Panc1 (cell line): ENCODE measurements around the gene LBHD1. TPM values are rescaled to one million over a fixed set of nuclear protein-coding genes. Genes with fewer than 3 reads are reported as not detected.

Experiments
- ATAC-seq: fragments of 200-7000 bp; cut with Tn5 transposase; 2 replicates; pipeline ENCODE4 v1.9.1; 2020; ENCODE audit warnings: mild to moderate bottlenecking, moderate library complexity
- BruUV-seq: library from RNA; stranded (reverse); fragments of 400-500 nt; replicated peaks from 2 replicates; lab custom pipeline; 2021; lab: Mats Ljungman, UMichigan
- CTCF ChIA-PET: fragments of 300-600 bp; sonication (Branson Sonifier 250); formaldehyde crosslinking; loops from one replicate; lab custom pipeline; 2022; ENCODE audit warnings: antibody characterized with exemption; lab: Charles Lee
- POLR2A ChIA-PET: fragments of 300-600 bp; sonication (Branson Sonifier 250); formaldehyde crosslinking; loops from one replicate; lab custom pipeline; 2022; ENCODE audit warnings: antibody characterized with exemption; lab: Charles Lee
- DNase-seq: peaks from one replicate; pipeline ENCODE4 v3.0.0-alpha.2; 2010; ENCODE audit warnings: low read depth, low spot score
- H3K27ac ChIP-seq: 2 replicates; pipeline ENCODE4 v1.5.1; 2011; ENCODE audit warnings: mild to moderate bottlenecking, low read length, inconsistent platforms
- H3K27me3 ChIP-seq: fragments of 200-500 bp; sonication (Bioruptor generic); 2 replicates; pipeline ENCODE4 v1.6.0; 2014; ENCODE audit warnings: low read length, inconsistent platforms; ENCODE audit not compliant: control insufficient read depth, insufficient read depth
- H3K36me3 ChIP-seq: fragments of 200-500 bp; sonication (Bioruptor generic); 2 replicates; pipeline ENCODE4 v1.5.1; 2014; ENCODE audit warnings: inconsistent platforms, mild to moderate bottlenecking, low read length, moderate library complexity; ENCODE audit not compliant: control insufficient read depth, insufficient read depth
- H3K4me1 ChIP-seq: 2 replicates; pipeline ENCODE4 v1.5.1; 2011; ENCODE audit warnings: inconsistent platforms, mild to moderate bottlenecking, low read length, moderate library complexity; ENCODE audit not compliant: control insufficient read depth, insufficient read depth
- H3K4me3 ChIP-seq, 2 experiments: 2 replicates each; pipeline ENCODE4 v1.5.1; 2011 to 2012; ENCODE audit warnings: low read depth in 2 of 2, low read length in 2 of 2, mild to moderate bottlenecking in 2 of 2, inconsistent platforms in 1 of 2, moderate library complexity in 1 of 2
- H3K9me3 ChIP-seq: fragments of 200-500 bp; sonication (Bioruptor generic); 2 replicates; pipeline ENCODE4 v1.5.1; 2014; ENCODE audit warnings: low read depth, mild to moderate bottlenecking, inconsistent platforms, low read length, moderate library complexity; ENCODE audit not compliant: control insufficient read depth, insufficient read depth
- POLR2AphosphoS5 ChIP-seq: IDR thresholded peaks from 2 replicates; pipeline ENCODE4 v1.6.1; 2012; ENCODE audit warnings: mild to moderate bottlenecking, low read depth, low read length, moderate library complexity
- REST ChIP-seq, 2 experiments: IDR thresholded peaks; 2 replicates each; pipeline ENCODE4 v1.6.1; 2011 to 2012; ENCODE audit warnings: low read depth in 2 of 2, control low read depth in 1 of 2, low read length in 1 of 2, mild to moderate bottlenecking in 1 of 2, moderate library complexity in 1 of 2; ENCODE audit not compliant: insufficient read depth in 1 of 2
- SIN3A ChIP-seq: IDR thresholded peaks from 2 replicates; pipeline ENCODE4 v1.6.1; 2012; ENCODE audit warnings: low read depth, mild to moderate bottlenecking, low read length, moderate library complexity, borderline replicate concordance; ENCODE audit not compliant: insufficient read depth
- TCF7L2 ChIP-seq: IDR thresholded peaks from 2 replicates; pipeline ENCODE4 v1.6.1; 2011; ENCODE audit warnings: mild to moderate bottlenecking, low read depth, low read length, inconsistent platforms
- in situ Hi-C: cut with HindIII; loops from 2 replicates; pipeline ENCODE4 v1.10.0; 2016; ENCODE audit warnings: low sequenced_read_pairs, low pct_unique_long_range_greater_than_20kb
- intact Hi-C: fragments of 100-400 bp; cut with micrococcal nuclease; formaldehyde crosslinking; loops from one replicate; pipeline ENCODE4 v1.10.0; 2022; ENCODE audit not compliant: unreplicated experiment
- total RNA-seq: library from RNA; stranded (reverse); gene quantifications from one replicate; pipeline ENCODE4 v1.2.1, GENCODE V29; 2021; ENCODE audit not compliant: unreplicated experiment
- TF ChIP-seq, protein P1 (sequence below): fragments of 450-650 bp; IDR thresholded peaks from 2 replicates; pipeline ENCODE4 v1.5.1; 2017; ENCODE audit warnings: mild to moderate bottlenecking

The LBHD1 gene
- total RNA-seq, 1 experiment from 2014 or later: 15.5 TPM

GRCh38 chr11:62627713-62628112, 44.4 kb downstream of the LBHD1 start:
- no peak for DNase-seq
- ChIA-PET POLR2A (no interaction called here), CTCF (no interaction called here)
- Histone ChIP-seq H3K9me3 (no peaks in the 10 kb centered on the region), H3K27ac (no peak overlapping the region), H3K36me3 (peaks cover 25% of the 10 kb centered on the region), H3K27me3 (no peaks in the 10 kb centered on the region), H3K4me1 (peaks cover under 1% of the 10 kb centered on the region; the same call in 1 of the 2 replicates), H3K4me3 (no peak overlapping the region)
- in situ Hi-C loops (no loop called here), intact Hi-C loops (no loop called here)
- TF ChIP-seq, protein P1, sequence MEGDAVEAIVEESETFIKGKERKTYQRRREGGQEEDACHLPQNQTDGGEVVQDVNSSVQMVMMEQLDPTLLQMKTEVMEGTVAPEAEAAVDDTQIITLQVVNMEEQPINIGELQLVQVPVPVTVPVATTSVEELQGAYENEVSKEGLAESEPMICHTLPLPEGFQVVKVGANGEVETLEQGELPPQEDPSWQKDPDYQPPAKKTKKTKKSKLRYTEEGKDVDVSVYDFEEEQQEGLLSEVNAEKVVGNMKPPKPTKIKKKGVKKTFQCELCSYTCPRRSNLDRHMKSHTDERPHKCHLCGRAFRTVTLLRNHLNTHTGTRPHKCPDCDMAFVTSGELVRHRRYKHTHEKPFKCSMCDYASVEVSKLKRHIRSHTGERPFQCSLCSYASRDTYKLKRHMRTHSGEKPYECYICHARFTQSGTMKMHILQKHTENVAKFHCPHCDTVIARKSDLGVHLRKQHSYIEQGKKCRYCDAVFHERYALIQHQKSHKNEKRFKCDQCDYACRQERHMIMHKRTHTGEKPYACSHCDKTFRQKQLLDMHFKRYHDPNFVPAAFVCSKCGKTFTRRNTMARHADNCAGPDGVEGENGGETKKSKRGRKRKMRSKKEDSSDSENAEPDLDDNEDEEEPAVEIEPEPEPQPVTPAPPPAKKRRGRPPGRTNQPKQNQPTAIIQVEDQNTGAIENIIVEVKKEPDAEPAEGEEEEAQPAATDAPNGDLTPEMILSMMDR: no peak
- TF ChIP-seq SIN3A (no peak), TCF7L2 (no peak), POLR2AphosphoS5 (no peak), REST (IDR thresholded peaks at IDR 0.05; ENCODE audit: insufficient read depth in 1 of 2, low read depth in 2 of 2, low read length in 1 of 2) (no peak)
- peak; percentile 41; the same call in 1 of the 2 replicates for ATAC-seq
- no TSS peak for BruUV-seq

DNA sequence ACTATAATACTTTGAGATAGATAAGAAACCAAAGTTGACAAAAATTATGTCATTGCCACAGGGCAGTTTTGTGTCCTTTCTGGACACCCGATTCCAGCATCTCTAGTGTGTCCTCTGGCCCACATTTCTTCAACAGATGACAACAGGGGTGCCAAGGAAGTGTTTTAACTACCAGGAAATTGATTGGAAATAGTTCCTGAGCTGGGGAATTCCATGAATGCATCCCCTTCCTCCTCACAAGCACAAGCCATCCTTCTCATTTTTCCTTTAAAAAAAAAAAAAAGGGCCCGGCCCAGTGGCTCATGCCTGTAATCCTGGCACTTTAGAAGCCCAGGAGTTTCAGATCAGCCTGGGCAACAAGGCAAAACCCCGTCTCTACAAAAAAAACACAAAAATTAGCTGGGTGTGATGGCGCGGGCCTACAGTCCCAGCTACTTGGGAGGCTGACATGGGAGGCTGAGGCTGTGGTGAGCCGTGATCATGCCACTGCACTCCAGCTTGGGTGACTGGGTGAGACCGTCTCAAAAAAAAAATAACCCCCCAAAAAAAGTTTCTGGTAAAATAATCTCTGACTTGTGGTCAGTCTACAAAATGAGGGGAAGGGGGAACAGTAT, 49.5 kb downstream of the LBHD1 start:
- no peaks in the 10 kb centered on the region for H3K9me3 ChIP-seq
- CTCF ChIA-PET: interaction anchor here (0.7 kb wide), 1 partner anchor 230 kb away, joined by 3 read pairs; no protein-coding TSS in a partner anchor
- H3K27ac ChIP-seq: peak overlapping the region; percentile 97
- TF ChIP-seq SIN3A: no peak
- no peak for TF ChIP-seq POLR2AphosphoS5
- TF ChIP-seq, protein P1: no peak
- no peak for TF ChIP-seq TCF7L2
- BruUV-seq: no TSS peak
- peaks cover 12% of the 10 kb centered on the region; the same call in 1 of the 2 replicates for H3K36me3 ChIP-seq
- DNase-seq: no peak
- H3K27me3 ChIP-seq: no peaks in the 10 kb centered on the region
- in situ Hi-C loops: no loop called here
- peaks cover 14% of the 10 kb centered on the region for H3K4me1 ChIP-seq
- POLR2A ChIA-PET: interaction anchor here (0.6 to 0.8 kb wide), 3 partner anchors 23 to 62 kb away, joined by 4 to 8 read pairs (median 5); no protein-coding TSS in a partner anchor
- peak overlapping the region; percentile 39 to 94; a peak in 3 of 4 replicates for H3K4me3 ChIP-seq
- intact Hi-C loops: no loop called here
- no peak; the same call in 1 of the 2 replicates for ATAC-seq
